ENCODE results near the gene HS3ST5. TPM values are rescaled to one million over a fixed set of nuclear protein-coding genes. Genes with fewer than 3 reads are reported as not detected.

HS3ST5 gene
- total and polyA plus RNA-seq, 2 donors (not counting 3 experiments of a cell fraction or from before 2014, with no cell fraction given) = not detected

DNA sequence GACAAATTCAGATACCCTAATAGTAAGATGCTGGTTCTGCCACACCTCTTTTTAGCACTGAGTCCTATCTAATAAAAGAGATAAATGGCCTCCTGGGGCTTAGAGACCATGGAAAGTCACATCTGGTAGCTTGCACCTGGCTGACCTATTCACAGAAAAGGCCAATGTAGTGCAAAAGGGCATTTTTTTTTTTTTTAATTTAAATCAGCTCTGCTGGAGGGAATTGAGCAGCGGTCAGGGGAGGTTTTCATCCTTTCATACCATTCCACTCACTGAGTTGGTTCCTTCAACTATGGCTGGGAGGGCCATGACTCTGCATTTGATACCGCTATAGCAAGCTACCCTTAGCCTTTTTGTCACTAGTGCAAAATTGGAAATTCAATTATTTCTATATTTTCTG lies 20.1 kb upstream of the HS3ST5 start:
- Histone ChIP-seq H3K27ac (ENCODE audit: insufficient read depth, low read depth, low read length) (no peak overlapping the region), H2AFZ (ENCODE audit: low read depth, low read length) (no peak overlapping the region), H3K79me2 (ENCODE audit: control insufficient read depth, insufficient read depth, low read length) (no peaks in the 10 kb centered on the region), H3K9ac (replicated peaks; ENCODE audit: extremely low read depth, insufficient read depth, low read length) (no peak overlapping the region), H3K27me3 (ENCODE audit: control insufficient read depth in 2 of 2, insufficient read depth in 2 of 2, low read length in 2 of 2) (no peaks in the 10 kb centered on the region), H3K36me3 (ENCODE audit: control insufficient read depth in 2 of 2, extremely low read depth in 1 of 2, insufficient read depth in 2 of 2, low read length in 2 of 2) (no peaks in the 10 kb centered on the region), H3K4me2 (ENCODE audit: insufficient read depth, low read length) (no peak overlapping the region), H3K4me1 (ENCODE audit: control insufficient read depth, extremely low read depth, insufficient read depth, low read length) (no peaks in the 10 kb centered on the region), H3K9me3 (replicated peaks; ENCODE audit: control insufficient read depth, insufficient read depth, low read length) (no peaks in the 10 kb centered on the region), H4K20me1 (replicated peaks; ENCODE audit: control insufficient read depth, extremely low read depth, insufficient read depth, low read length) (no peaks in the 10 kb centered on the region), H3K4me3 (replicated peaks in 1 of 3; ENCODE audit: insufficient read depth in 1 of 3, low read depth in 1 of 3, low read length in 3 of 3) (no peak overlapping the region), H3K9me1 (replicated peaks; ENCODE audit: control insufficient read depth, extremely low read depth, insufficient read depth, low read length) (no peaks in the 10 kb centered on the region)
- ChIA-PET POLR2A (no interaction called here), CTCF (no interaction called here)
- no TSS peak for BruUV-seq (replicated peaks)
- FAIRE-seq = no peak
- no peak for DNase-seq (ENCODE audit: low read depth, low spot score)
- TF ChIP-seq POLR2AphosphoS5 (IDR thresholded peaks at IDR 0.05; ENCODE audit: insufficient read depth, low read depth, low read length) (no peak), POLR2A (IDR thresholded peaks at IDR 0.05; ENCODE audit: low read depth, low read length) (no peak), JUN (IDR thresholded peaks at IDR 0.05; ENCODE audit: borderline replicate concordance, insufficient read depth, insufficient read length, low read depth) (no peak), MYC (IDR thresholded peaks at IDR 0.05; ENCODE audit: low read depth, low read length) (no peak), GATA2 (IDR thresholded peaks at IDR 0.05; ENCODE audit: insufficient read depth, insufficient read length, low read depth, low read length) (no peak)
- TF ChIP-seq, protein P1, sequence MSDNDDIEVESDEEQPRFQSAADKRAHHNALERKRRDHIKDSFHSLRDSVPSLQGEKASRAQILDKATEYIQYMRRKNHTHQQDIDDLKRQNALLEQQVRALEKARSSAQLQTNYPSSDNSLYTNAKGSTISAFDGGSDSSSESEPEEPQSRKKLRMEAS (IDR thresholded peaks at IDR 0.05; ENCODE audit: insufficient read depth, insufficient read length) = no peak
- dilution Hi-C loops (cut with MboI; ENCODE audit: extremely low pct_ligation_motif_present, low sequenced_read_pairs) (no loop called here), intact Hi-C loops (cut with micrococcal nuclease) (no loop called here)

DNA sequence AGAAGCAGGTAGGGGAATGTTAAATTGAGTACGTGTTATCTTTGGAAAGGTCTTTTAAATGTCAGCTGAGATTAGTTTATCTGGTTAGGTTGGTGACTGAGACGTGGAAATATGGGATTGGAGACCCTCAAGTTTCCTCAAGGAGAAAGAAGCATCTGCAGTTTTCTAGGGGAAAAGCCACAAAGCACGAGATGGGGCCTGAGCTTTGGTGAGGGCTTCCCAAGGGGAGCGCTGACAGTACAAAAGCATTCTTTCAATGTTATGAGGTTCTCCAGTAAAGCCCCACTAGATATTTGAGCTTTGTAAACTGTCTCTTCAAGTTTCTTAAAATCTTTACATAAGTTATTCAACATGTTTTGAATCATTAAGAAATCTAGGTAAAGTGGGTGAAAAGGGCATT lies 19.6 kb upstream of the HS3ST5 start:
- no peak overlapping the region for H3K9ac ChIP-seq (replicated peaks; ENCODE audit: extremely low read depth, insufficient read depth, low read length)
- POLR2A ChIA-PET = no interaction called here
- CTCF ChIA-PET = no interaction called here
- H3K36me3 ChIP-seq (ENCODE audit: control insufficient read depth in 2 of 2, extremely low read depth in 1 of 2, insufficient read depth in 2 of 2, low read length in 2 of 2) = no peaks in the 10 kb centered on the region
- H3K4me1 ChIP-seq (ENCODE audit: control insufficient read depth, extremely low read depth, insufficient read depth, low read length) = no peaks in the 10 kb centered on the region
- DNase-seq (ENCODE audit: low read depth, low spot score) = no peak
- no peak overlapping the region for H2AFZ ChIP-seq (ENCODE audit: low read depth, low read length)
- BruUV-seq (replicated peaks) = no TSS peak
- H3K9me3 ChIP-seq (replicated peaks; ENCODE audit: control insufficient read depth, insufficient read depth, low read length) = no peaks in the 10 kb centered on the region
- H3K27me3 ChIP-seq (ENCODE audit: control insufficient read depth in 2 of 2, insufficient read depth in 2 of 2, low read length in 2 of 2) = no peaks in the 10 kb centered on the region
- no peaks in the 10 kb centered on the region for H3K9me1 ChIP-seq (replicated peaks; ENCODE audit: control insufficient read depth, extremely low read depth, insufficient read depth, low read length)
- H3K27ac ChIP-seq (ENCODE audit: insufficient read depth, low read depth, low read length) = no peak overlapping the region
- no peak overlapping the region for H3K4me3 ChIP-seq (replicated peaks in 1 of 3; ENCODE audit: insufficient read depth in 1 of 3, low read depth in 1 of 3, low read length in 3 of 3)
- FAIRE-seq = no peak
- TF ChIP-seq POLR2AphosphoS5 (IDR thresholded peaks at IDR 0.05; ENCODE audit: insufficient read depth, low read depth, low read length) (no peak), MYC (IDR thresholded peaks at IDR 0.05; ENCODE audit: low read depth, low read length) (no peak), FOS (IDR thresholded peaks at IDR 0.05; ENCODE audit: borderline replicate concordance, insufficient read depth, low read length) (no peak), POLR2A (IDR thresholded peaks at IDR 0.05; ENCODE audit: low read depth, low read length) (no peak), GATA2 (IDR thresholded peaks at IDR 0.05; ENCODE audit: insufficient read depth, insufficient read length, low read depth, low read length) (no peak), EZH2 (IDR thresholded peaks at IDR 0.05; ENCODE audit: borderline replicate concordance, low read depth, low read length, severe bottlenecking) (no peak), JUN (IDR thresholded peaks at IDR 0.05; ENCODE audit: borderline replicate concordance, insufficient read depth, insufficient read length, low read depth) (no peak)
- TF ChIP-seq, protein P2, sequence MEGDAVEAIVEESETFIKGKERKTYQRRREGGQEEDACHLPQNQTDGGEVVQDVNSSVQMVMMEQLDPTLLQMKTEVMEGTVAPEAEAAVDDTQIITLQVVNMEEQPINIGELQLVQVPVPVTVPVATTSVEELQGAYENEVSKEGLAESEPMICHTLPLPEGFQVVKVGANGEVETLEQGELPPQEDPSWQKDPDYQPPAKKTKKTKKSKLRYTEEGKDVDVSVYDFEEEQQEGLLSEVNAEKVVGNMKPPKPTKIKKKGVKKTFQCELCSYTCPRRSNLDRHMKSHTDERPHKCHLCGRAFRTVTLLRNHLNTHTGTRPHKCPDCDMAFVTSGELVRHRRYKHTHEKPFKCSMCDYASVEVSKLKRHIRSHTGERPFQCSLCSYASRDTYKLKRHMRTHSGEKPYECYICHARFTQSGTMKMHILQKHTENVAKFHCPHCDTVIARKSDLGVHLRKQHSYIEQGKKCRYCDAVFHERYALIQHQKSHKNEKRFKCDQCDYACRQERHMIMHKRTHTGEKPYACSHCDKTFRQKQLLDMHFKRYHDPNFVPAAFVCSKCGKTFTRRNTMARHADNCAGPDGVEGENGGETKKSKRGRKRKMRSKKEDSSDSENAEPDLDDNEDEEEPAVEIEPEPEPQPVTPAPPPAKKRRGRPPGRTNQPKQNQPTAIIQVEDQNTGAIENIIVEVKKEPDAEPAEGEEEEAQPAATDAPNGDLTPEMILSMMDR (IDR thresholded peaks at IDR 0.05; ENCODE audit: extremely low read depth in 1 of 2, insufficient read depth in 1 of 2, low read depth in 1 of 2, low read length in 2 of 2) = no peak
- TF ChIP-seq, protein P1 (IDR thresholded peaks at IDR 0.05; ENCODE audit: insufficient read depth, insufficient read length) = no peak
- dilution Hi-C loops (cut with MboI; ENCODE audit: extremely low pct_ligation_motif_present, low sequenced_read_pairs) (no loop called here), intact Hi-C loops (cut with micrococcal nuclease) (no loop called here)
- no peaks in the 10 kb centered on the region for H4K20me1 ChIP-seq (replicated peaks; ENCODE audit: control insufficient read depth, extremely low read depth, insufficient read depth, low read length)
- no peak overlapping the region for H3K4me2 ChIP-seq (ENCODE audit: insufficient read depth, low read length)
- H3K79me2 ChIP-seq (ENCODE audit: control insufficient read depth, insufficient read depth, low read length) = no peaks in the 10 kb centered on the region
